ENCODE data around the gene GTF3C2.

Gene GTF3C2

DNA sequence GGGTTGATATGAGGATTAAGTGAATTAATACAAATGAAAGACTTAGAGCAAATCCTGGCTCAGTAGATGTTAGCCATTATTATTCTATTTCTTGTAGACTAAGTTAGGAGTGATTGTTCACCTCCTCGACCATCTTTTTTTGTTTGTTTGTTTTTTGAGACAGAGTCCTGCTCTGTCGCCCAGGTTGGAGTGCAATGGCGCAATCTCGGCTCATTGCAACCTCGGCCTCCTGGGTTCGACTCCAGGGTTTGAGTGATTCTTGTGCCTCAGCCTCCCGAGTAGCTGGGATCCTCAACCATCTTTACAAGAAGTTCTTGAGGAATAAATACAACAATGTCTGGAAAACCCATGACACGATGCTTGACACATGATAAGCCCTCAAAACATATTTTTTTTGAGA, 61.6 kb downstream of the GTF3C2 start:
- no peak for FAIRE-seq

DNA sequence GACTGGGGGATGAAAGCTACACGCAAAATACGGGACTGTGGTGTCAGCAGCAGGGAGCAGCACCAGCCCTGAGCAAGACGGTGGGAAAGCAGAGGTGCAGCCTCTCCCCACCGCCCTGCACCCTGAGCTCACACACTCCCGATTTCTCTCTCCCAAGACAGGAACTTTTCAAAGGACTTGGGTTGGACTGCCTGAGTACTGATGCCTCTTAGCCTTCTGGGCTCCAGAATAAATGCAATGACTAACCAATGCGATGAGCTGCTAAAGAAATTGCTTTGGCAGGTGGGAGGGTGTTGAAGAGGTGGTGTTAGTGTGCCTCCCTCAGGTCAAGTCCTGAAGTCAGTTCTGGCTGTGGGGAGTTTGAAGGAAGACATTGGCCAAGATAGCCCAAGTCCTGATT, 64.7 kb downstream of the GTF3C2 start:
- FAIRE-seq = no peak

DNA sequence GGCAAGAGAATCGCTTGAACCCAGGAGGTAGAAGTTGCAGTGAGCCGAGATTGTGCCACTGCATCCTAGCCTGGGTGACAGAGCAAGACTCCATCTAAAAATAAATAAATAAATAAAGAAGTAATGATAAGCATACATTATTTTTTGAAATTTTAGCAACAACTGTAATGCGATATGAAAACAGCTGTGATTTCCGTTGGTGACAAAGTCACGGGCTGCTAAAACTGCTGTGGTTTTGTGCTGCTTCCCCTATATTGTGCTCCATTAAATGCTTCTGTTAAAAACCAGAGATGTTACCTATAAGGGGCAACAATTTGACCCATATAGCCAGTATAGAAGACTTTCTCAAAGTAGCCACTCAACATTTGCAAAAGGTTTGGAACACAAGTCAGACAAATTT, 66.0 kb downstream of the GTF3C2 start:
- no peak for FAIRE-seq

DNA sequence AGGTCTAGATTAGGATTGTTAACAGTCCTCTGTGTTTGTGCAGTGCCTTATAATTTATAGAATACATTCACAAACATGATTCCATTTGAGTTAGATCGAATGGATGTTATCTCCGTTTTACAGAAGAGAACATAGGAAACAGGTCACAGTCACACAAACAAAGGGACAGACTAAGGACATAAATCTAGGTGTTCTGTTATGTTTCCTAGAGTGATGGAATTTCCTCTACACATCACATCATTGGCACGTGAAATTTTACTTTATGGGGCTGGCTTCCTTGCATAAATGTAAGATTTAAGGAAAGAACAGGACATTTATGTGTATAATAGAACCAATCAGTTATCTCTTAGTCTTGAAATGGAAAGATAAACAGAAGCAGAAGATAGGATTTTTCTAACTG, 68.0 kb downstream of the GTF3C2 start:
- no peak for FAIRE-seq

DNA sequence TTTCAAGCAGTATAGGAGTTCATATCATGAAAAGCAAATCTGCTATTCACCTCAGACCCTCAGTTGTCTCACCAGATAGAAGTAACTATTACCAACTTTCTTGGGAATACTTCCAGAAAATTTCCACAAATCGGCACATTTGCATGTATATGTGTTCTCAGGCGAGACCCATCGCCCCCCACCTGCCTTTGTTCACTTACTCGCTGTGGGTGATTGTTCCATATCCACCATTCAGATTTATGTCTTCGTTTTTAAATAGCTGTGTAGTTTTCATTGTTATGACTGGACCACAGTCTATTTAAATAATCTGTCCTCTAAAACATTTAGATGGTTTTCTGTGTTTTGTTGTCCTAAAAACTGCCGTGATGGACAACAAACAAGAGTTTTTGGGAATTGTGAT, 71.1 kb downstream of the GTF3C2 start:
- FAIRE-seq = no peak

DNA sequence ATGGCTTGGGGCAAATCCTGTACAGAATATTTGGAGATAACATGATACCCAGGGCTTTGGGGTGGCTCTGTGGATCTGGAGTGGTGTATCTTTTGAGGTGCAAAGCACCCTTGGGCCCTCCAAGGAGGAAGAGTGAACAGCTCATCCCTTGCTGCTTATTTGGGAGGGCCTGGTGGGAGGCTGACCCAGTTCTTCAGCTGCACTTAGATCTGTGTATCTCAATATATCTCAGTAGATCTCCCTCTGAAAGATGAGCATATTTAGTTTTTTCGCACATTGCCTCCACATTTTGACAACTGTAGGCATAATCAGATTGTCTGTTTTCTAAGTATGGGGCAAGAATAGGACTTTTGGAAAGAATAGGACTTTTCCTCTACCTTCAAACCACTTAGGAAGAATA, 71.6 kb downstream of the GTF3C2 start:
- FAIRE-seq = no peak

DNA sequence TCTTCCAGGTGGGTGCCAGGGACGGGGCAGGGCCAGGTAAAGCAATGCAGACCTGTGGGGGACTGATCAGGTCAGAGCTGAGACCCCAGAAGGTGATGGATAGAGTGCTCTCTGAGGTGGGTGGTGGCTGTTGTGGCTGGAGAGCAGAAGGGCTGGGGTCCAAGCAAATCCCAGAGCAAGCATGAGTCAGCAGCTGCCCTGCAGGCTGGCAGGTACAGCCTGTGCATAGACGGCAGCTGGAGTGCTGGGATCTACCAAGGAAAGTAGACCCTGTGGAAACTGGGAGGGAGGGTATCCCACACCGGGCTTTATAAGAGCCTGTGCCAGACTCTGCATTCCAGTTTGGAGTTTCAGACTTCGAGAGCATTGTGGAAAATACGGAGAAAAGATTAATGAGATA, 73.7 kb downstream of the GTF3C2 start:
- FAIRE-seq = no peak

DNA sequence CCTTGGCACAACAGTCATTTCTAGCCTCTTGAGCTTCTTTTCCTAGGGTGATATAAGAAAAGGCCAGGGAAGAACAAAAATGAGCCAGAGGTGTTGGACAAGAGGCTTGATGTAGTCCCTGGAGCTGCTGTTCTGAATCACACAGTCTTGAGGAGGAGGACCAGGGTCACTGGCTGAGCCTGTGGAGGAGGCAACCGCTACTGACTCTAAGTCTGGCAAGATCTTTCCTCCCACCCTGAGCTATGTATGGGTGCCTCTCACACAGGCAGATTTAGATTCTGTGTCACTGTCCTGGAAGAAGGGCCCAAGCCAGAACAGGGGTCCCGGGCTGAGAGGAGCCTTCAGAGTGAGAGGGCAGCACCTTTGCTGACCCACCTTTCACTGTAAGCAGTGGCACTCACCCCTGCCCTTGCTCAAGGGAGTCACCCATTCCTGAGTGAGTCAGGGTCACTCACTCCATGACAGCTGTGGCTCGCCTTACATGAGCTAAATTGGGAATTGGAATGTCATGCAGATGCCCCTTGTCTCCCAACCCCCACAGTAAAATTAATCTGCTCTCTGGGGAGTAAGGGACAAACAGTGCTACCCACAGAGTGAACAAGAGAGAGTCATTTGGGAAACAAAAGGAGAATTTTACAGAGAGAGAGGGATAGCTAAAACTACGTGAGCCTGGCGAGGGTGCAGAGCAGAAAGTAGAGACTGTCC, 74.6 kb downstream of the GTF3C2 start, which contains the start of gene TRIM54:
TSS of gene TRIM54 (plus strand) at position 575 of the 705 bp plus-strand sequence. CDS start 303 bp downstream, outside the sequence.
- no peak for FAIRE-seq

DNA sequence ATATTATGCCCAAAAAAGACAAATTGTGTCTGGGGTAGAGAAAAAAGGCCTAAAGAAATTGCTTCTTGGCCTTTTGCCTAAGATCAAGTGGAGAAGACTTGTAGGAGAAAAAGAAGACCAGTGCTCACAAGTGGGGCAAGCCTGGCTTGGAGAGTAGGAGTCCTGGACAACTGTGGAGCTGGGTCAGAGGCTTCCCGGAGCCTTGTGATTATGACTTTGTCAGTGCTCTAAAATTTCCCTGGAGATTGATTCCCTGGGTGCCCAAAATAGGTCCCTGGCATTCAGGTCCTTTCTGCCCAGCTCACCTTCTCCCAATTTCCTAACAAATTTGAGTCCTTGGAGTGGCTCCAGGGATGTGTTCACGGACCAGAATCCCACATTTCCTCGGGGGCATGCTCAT, 75.1 kb downstream of the GTF3C2 start:
- no peak for FAIRE-seq

DNA sequence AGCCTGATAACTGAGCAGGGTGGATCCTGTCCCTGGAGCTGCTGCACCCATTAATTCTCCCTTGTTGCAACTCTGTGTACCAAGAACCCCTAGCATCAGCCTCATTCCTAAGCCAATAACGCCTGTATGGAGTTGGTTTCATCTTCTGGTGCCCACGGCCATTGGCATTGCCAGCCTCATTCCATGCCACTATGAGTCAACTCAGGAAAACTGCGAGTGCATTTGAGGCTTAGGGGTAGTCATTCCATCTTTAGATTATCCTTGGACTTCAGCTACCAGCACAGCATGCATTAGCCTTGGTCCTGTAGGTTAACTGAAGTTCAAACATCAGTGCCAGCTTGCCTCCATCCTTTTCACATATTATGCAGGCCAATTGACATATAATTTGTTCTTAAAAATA, 75.7 kb downstream of the GTF3C2 start:
- FAIRE-seq = no peak

DNA sequence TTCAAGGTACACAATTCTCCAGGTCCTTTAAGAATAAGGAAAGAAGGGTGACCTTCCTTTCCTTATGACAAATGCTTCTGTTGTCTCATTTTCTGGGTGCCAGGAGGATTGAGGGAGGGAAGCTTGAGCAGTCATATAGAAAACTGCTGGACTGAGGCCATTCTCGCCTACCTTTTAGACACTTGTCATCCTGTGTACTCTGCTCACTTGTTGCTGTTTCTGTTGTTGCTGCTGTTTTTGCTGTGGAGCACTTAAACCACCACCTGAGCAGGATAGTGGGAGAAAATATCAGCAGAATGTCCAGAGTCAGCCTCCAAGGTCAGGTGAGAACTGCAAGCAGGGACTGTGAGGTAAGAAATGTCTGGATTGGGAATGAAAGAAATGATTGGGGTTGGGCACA, 78.6 kb downstream of the GTF3C2 start:
- no peak for FAIRE-seq

Data from colon (tissue), 2 donors.